Adrenal gland (tissue), 19 donors: Measurements from ENCODE around the gene MAPK1IP1L. TPM values are rescaled to one million over a fixed set of nuclear protein-coding genes. Genes with fewer than 3 reads are reported as not detected.

ENCODE experiments used
- DNase-seq, 7 donors: peaks; one replicate each; pipeline ENCODE4 v3.0.0-alpha.2; 2019 to 2020
- H3K27ac ChIP-seq, 5 donors: fragments of 200-600 bp; sonication (generic) in 4 of 5; 1 replicate in 3 of 5; 2 replicates in 2 of 5; pipeline versions ENCODE4 v1.5.1 to v1.8.0; 2016 to 2020; ENCODE audit warnings: mild to moderate bottlenecking in 1 of 5
- H3K27me3 ChIP-seq: fragments of 200-600 bp; 2 replicates; pipeline ENCODE4 v1.8.0; 2021
- H3K36me3 ChIP-seq, 2 donors: fragments of 200-600 bp; replicated peaks in 1 of 2; 1 replicate in 1 of 2; 2 replicates in 1 of 2; pipeline versions ENCODE4 v1.5.1 to v1.8.0; 2018 to 2022
- H3K4me1 ChIP-seq, 2 donors: fragments of 200-600 bp; replicated peaks in 1 of 2; 1 replicate in 1 of 2; 2 replicates in 1 of 2; pipeline versions ENCODE4 v1.5.1 to v1.8.0; 2018 to 2021
- H3K4me3 ChIP-seq, 4 donors: fragments of 200-600 bp; sonication (generic) in 3 of 4; one replicate each; pipeline ENCODE4 v1.5.1; 2016 to 2018
- H3K9me3 ChIP-seq, 3 donors: fragments of 200-600 bp; sonication (generic) in 1 of 3; replicated peaks in 1 of 3; 1 replicate in 2 of 3; 2 replicates in 1 of 3; pipeline versions ENCODE4 v1.5.1 to v1.8.0; 2016 to 2021
- POLR2A ChIP-seq, 2 donors: fragments of 450-650 bp; IDR thresholded peaks; one replicate each; pipeline ENCODE4 v1.6.1; 2017; ENCODE audit warnings: antibody characterized with exemption in 2 of 2, mild to moderate bottlenecking in 2 of 2, moderate library complexity in 1 of 2
- WGBS, 4 donors: extraction: QIAGEN DNeasy Blood & Tissue Kit in 2 of 4; methylation state at CpG; one replicate each; pipeline versions ENCODE4 v1.1.5 to v1.1.7; 2013 to 2017; 5-methylcytosine and 5-hydroxymethylcytosine counted together
- intact Hi-C, 2 donors: fragments of 100-400 bp; cut with DNase I; formaldehyde crosslinking; loops; one replicate each; pipeline versions ENCODE4 v1.14.1 to v1.15.0; 2022 to 2023
- long read RNA-seq, 10 donors: library from polyadenylated mRNA in 3 of 10; unstranded in 2 of 10; stranded (forward) in 1 of 10; transcript quantifications; one replicate each; pipeline ENCODE4 v2.0.0 and lab custom pipeline, GENCODE V29; 2021 to 2026
- polyA plus RNA-seq, 3 donors: library from polyadenylated mRNA; stranded (reverse); fragments of 200-250 nt in 2 of 3; fragments of 350-450 nt in 1 of 3; fragmentation: Illumina TruSeq in 1 of 3; extraction: RNeasy Lipid Tissue Mini Kit (QIAGEN cat#74804) in 1 of 3; gene quantifications; one replicate each; pipeline ENCODE4 v1.2.3, GENCODE V29; 2013 to 2014
- total RNA-seq, 9 donors: library from RNA; depleted of rRNA in 4 of 9; stranded (reverse); fragments of >200 nt in 4 of 9; fragments of 120-200 nt in 1 of 9; fragmentation: NEBNext Ultra II Directional in 1 of 9; extraction: Animal tissue kit (Norgen Biotek cat#: 25700) in 1 of 9; gene quantifications; one replicate each; pipeline versions ENCODE4 v1.1.0 to v1.2.4, GENCODE V29; 2013 to 2023
- TF ChIP-seq, protein P1 (sequence below), 6 experiments: fragments of 450-650 bp in 4 of 6; fragments of 200-600 bp in 2 of 6; sonication (generic) in 1 of 6; IDR thresholded peaks; 1 replicate in 5 of 6; 2 replicates in 1 of 6; pipeline versions ENCODE4 v1.5.1 to v1.8.0; 2016 to 2021; ENCODE audit warnings: antibody characterized with exemption in 6 of 6, mild to moderate bottlenecking in 2 of 6, moderate library complexity in 1 of 6
- donor health status: healthy with polysubstance abuse.
- donor health status: Bipolar disorder and iron deficiency.
- donor health status: DM: yes; HTN: yes; CAD: no.
- donor health status: DM: no; HTN: no; CAD: no.
- donor health status: DM: no; HTN: no; CAD: no.
- donor health status: DM: yes; HTN: yes; CAD: no.

Gene MAPK1IP1L
- total RNA-seq (100 to 1,000 TPM in 2 of 9 donors, 10 to 100 TPM in 7; 44.0 to 132 (median 81.2) TPM), polyA plus RNA-seq (100 to 1,000 TPM in 1 of 3 donors, 10 to 100 TPM in 2; 23.2 to 114 (median 25.0) TPM)
- long read RNA-seq, donor 1, transcript MAPK1IP1L-203 (2 exons, 565 nt) = major isoform, 6 of 110 reads
- long read RNA-seq, donor 1, partial matches to known transcripts = 84 of 110 reads
- long read RNA-seq, donor 1, other reads (novel, unspliced or antisense) = 19 of 110 reads
- long read RNA-seq, donor 2, partial matches to known transcripts = 100 of 158 reads
- long read RNA-seq, donor 2, other reads (novel, unspliced or antisense) = 57 of 158 reads
- long read RNA-seq, donor 3, partial matches to known transcripts = 79 of 145 reads
- long read RNA-seq, donor 3, other reads (novel, unspliced or antisense) = 66 of 145 reads
- long read RNA-seq, donor 4, partial matches to known transcripts = 1 of 35 reads
- long read RNA-seq, donor 4, other reads (novel, unspliced or antisense) = 34 of 35 reads
- long read RNA-seq, donor 5, partial matches to known transcripts = 18 of 108 reads
- long read RNA-seq, donor 5, other reads (novel, unspliced or antisense) = 90 of 108 reads
- long read RNA-seq, donor 6, partial matches to known transcripts = 2 of 27 reads
- long read RNA-seq, donor 6, other reads (novel, unspliced or antisense) = 25 of 27 reads
- long read RNA-seq, donor 7, partial matches to known transcripts = 41 of 76 reads
- long read RNA-seq, donor 7, other reads (novel, unspliced or antisense) = 35 of 76 reads
- long read RNA-seq, donor 8, partial matches to known transcripts = 92 of 176 reads
- long read RNA-seq, donor 8, other reads (novel, unspliced or antisense) = 82 of 176 reads
- long read RNA-seq, donor 9, partial matches to known transcripts = 69 of 117 reads
- long read RNA-seq, donor 9, other reads (novel, unspliced or antisense) = 47 of 117 reads
- long read RNA-seq, donor 10, partial matches to known transcripts = 83 of 104 reads
- long read RNA-seq, donor 10, other reads (novel, unspliced or antisense) = 20 of 104 reads

DNA sequence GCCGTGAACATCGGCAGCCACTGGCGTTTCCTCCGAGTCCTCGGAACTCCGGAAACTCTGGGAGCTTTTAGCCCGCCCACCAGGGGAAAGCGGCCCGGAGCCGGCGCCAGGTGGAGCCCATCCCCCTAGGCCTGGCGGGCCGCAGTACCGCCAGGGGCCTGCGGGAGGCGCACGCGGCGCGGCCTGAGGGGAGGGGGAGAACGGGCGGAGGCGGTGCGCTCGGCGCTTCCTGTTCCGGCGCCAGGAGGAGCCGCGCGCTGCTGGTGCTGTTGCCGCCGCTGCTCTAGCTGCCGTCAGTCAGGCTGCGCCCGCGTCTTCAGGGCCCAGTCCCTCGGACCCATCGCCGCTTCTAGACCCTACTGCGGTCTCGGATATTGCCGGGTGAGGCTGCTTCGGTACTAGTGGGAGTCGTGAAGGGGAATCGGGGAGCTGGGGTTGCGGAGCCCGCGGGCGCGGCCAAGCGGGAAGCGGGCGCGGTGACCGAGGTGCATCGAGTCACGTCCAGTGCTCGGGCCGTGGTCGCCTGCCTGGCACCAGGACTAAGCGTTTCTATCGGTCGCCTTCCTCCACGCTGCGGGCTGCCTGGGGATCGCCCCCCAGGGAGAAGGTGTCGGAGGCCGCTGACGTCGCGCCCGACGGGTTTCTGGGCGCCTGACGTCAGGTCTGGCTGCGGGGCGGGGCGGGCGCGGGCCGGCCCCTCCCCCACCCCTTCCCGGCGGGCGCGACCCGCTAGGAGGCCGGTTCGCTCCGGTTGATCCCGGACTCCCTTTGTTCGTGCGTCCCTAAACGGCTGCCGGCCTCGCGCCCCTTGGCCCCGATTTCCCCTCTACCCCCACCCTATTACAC lies at the start of gene MAPK1IP1L:
MAPK1IP1L (plus strand) TSS at position 225 of the 846 bp plus-strand sequence. CDS start 10,037 bp downstream, outside the sequence.
- DNase-seq = peak; percentile 88 to 95 (median 92)
- 0 to 2% (median 1%) methylated on average over 10 to 98 of the region's 98 CpGs for whole genome bisulfite sequencing, 4 donors
- Histone ChIP-seq H3K4me3 (peak within 1 kb of the TSS; percentile 73 to 100 (median 88)), H3K36me3 (no peaks in the 10 kb centered on the region), H3K9me3 (no peaks in the 10 kb centered on the region), H3K4me1 (peaks cover 0 to 50% of the 10 kb centered on the region in 2 donors), H3K27ac (peak within 1 kb of the TSS; percentile 99 to 100 (median 100)), H3K27me3 (no peaks in the 10 kb centered on the region)
- peak; percentile 99 for TF ChIP-seq POLR2A (IDR thresholded peaks at IDR 0.05)
- TF ChIP-seq, protein P1, sequence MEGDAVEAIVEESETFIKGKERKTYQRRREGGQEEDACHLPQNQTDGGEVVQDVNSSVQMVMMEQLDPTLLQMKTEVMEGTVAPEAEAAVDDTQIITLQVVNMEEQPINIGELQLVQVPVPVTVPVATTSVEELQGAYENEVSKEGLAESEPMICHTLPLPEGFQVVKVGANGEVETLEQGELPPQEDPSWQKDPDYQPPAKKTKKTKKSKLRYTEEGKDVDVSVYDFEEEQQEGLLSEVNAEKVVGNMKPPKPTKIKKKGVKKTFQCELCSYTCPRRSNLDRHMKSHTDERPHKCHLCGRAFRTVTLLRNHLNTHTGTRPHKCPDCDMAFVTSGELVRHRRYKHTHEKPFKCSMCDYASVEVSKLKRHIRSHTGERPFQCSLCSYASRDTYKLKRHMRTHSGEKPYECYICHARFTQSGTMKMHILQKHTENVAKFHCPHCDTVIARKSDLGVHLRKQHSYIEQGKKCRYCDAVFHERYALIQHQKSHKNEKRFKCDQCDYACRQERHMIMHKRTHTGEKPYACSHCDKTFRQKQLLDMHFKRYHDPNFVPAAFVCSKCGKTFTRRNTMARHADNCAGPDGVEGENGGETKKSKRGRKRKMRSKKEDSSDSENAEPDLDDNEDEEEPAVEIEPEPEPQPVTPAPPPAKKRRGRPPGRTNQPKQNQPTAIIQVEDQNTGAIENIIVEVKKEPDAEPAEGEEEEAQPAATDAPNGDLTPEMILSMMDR (IDR thresholded peaks at IDR 0.05) = peak; percentile 95 to 100 (median 99)
- intact Hi-C loops = no loop called here

DNA sequence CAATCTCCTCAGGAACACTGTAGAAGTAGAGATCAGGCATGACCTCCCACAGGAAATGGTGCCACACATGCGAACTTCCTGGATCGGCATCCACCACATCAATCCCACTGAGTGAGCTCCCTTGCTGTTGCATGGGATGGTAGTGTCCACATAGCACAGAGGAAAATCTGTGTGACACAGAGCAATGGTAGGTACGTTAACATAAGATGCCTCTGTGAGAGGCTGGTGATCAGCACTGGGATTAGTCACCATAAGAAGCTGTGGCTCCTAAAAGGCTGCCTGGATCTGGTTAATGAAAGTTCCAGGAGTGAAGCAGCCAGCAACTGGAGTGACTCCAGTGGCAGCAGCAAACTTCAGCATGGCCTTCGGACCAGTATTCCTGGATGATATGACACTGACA lies 46.4 kb upstream of the MAPK1IP1L start:
- Histone ChIP-seq H3K4me3 (no peak overlapping the region), H3K27ac (no peak overlapping the region), H3K36me3 (no peaks in the 10 kb centered on the region), H3K9me3 (no peaks in the 10 kb centered on the region), H3K4me1 (no peaks in the 10 kb centered on the region), H3K27me3 (no peaks in the 10 kb centered on the region)
- DNase-seq = no peak
- 65 to 83% (median 74%) methylated on average over 4 of the region's 4 CpGs for WGBS, 4 donors
- intact Hi-C loops = no loop called here
- TF ChIP-seq POLR2A (IDR thresholded peaks at IDR 0.05) = no peak
- TF ChIP-seq, protein P1 (IDR thresholded peaks at IDR 0.05) = no peak

DNA sequence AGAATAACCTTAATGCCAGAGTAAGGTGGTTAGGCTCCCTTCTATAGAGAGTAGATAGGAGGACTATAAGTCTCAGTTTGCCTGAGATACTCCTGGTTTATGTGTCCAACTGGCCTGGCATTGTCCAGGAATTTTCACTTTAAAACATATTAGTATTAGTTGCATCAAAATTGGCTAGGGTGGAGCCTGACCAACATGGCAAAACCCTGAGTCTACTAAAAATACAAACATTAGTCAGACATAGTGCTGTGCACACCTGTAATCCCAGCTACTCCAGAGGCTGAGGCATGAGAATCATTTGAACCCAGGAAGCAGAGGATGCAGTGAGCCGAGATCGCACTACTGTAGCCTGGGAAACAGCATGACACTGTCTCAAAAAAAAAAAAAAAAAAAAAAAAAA lies 36.4 kb upstream of the MAPK1IP1L start:
- Histone ChIP-seq H3K4me1 (no peaks in the 10 kb centered on the region), H3K9me3 (no peaks in the 10 kb centered on the region), H3K27me3 (no peaks in the 10 kb centered on the region), H3K27ac (no peak overlapping the region), H3K4me3 (no peak overlapping the region), H3K36me3 (no peaks in the 10 kb centered on the region)
- no peak for DNase-seq
- 91 to 94% (median 93%) methylated on average over 2 of the region's 2 CpGs for WGBS, 4 donors
- TF ChIP-seq POLR2A (IDR thresholded peaks at IDR 0.05) = no peak
- TF ChIP-seq, protein P1 (IDR thresholded peaks at IDR 0.05) = no peak
- intact Hi-C loops = no loop called here
